Lower leg skin (tissue), 3 donors: ENCODE data around the gene STRIT1.

Source experiments
- CTCF ChIP-seq, 3 donors: fragments of 450-650 bp; IDR thresholded peaks; one replicate each; pipeline ENCODE4 v1.5.1; 2016; ENCODE audit warnings: antibody characterized with exemption in 3 of 3, mild to moderate bottlenecking in 3 of 3, moderate library complexity in 2 of 3
- POLR2A ChIP-seq, 2 donors: fragments of 450-650 bp; IDR thresholded peaks; one replicate each; pipeline ENCODE4 v1.6.1; 2016 to 2017; ENCODE audit warnings: antibody characterized with exemption in 2 of 2, mild to moderate bottlenecking in 1 of 2, moderate library complexity in 1 of 2

DNA sequence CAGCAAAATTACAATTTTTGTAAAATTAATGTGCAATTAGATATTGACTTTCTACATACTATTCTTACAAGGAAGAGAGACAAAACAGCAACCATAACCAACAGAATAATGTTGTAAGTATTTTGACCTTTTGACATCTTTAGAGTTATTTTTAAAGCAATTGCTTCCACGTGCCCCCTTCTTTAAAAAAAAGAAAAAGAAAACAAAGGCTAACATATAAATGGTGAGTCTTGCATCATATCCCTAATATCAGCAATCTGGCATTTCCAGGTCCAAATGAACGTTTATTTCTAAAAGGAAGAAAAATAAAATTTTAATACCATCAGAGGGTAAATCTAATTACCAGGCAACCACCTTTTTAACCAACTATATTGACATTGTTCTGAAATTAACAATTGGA, 19.3 kb upstream of the STRIT1 start:
- TF ChIP-seq CTCF (IDR thresholded peaks at IDR 0.05) = no peak
- TF ChIP-seq POLR2A (IDR thresholded peaks at IDR 0.05) = no peak
